GM12864 (cell line): ENCODE results near the gene EEFSEC.
A peak's percentile ranks its signal among the peaks of the same experiment; 100 is the strongest.

Source experiments
- DNase-seq: peaks from one replicate; pipeline ENCODE4 v3.0.0-alpha.2; 2011; ENCODE audit warnings: low read depth
- H3K4me3 ChIP-seq: 2 replicates; pipeline ENCODE4 v1.5.1; 2011; ENCODE audit warnings: mild to moderate bottlenecking, low read depth, low read length, control low read depth
- CTCF ChIP-seq: IDR thresholded peaks from 2 replicates; pipeline ENCODE4 v1.5.1; 2011; ENCODE audit warnings: low read depth, mild to moderate bottlenecking, moderate library complexity, low read length, control low read depth, inconsistent platforms; ENCODE audit errors: missing control alignments

Gene EEFSEC

DNA sequence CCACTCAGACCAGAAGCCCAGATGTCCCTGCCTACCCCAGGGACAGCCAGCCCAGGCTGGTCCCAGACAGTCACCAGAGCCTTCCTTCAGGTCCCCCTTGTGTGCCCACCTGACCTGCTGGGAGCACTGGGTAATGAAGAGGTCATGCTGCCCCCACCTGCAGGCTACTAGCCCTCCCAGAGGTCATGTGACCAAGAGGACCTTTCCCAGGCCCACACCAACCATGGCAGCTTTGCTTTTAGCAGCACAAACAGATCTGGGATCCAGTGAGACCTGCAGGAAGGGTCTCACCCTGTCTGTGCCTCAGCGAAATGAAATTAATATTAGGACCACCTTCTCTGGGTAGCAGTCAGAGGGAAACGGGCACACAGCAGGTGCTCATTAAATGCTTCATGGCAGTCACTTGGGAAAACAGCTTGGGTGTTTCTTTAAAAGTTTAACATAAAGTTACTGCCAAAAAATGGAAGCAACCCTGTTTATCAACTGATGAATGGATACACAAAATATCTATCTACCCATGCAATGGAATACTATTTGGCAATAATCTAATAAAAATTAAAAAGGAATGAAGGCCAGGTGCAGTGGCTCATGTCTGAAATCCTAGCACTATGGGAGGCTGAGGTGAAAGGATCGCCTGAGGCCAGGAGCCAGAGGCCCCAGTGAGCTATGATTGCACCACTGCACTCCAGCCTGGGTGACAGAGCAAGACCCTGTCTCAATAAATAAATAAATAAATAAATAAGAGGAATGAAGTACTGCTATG lies 269.7 kb downstream of the EEFSEC start:
- H3K4me3 ChIP-seq: no peak overlapping the region
- no peak for TF ChIP-seq CTCF
- DNase-seq: no peak

- no peak overlapping the region for H3K4me3 ChIP-seq
- no peak for DNase-seq
- TF ChIP-seq CTCF: no peak
These were observed 270.4 kb downstream of the EEFSEC start for GRCh38 chr3:128423525-128424147.

DNA sequence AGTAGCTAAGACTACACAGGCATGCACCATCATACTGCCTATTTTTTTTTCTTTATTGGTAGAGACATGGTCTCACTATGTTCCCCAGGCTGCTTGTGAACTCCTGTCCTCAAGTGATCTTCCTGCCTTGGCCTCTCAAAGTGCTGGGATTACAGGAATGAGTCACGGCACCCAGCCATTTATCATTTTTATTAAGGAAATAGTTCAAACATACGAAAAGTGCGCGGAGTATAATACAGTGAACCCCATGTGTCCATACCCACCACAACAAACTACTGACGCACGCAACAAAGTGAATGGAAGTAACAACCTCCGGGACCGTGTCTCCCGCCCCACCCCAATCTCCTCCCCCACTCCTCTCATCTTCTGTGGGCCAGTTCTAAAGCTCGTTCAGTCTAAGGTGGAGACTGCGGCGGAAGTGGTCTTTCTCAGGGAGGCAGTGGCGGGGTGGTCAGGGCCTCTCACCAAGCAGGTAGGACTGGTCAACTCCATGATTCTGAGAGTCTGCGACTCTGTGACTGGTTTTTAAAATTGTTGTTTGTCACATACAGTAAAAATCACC lies 271.3 kb downstream of the EEFSEC start:
- no peak for DNase-seq
- H3K4me3 ChIP-seq: no peak overlapping the region
- no peak for TF ChIP-seq CTCF

- no peak for TF ChIP-seq CTCF
- no peak for DNase-seq
- H3K4me3 ChIP-seq: no peak overlapping the region
These were observed 272.0 kb downstream of the EEFSEC start for GRCh38 chr3:128425142-128425845.

DNA sequence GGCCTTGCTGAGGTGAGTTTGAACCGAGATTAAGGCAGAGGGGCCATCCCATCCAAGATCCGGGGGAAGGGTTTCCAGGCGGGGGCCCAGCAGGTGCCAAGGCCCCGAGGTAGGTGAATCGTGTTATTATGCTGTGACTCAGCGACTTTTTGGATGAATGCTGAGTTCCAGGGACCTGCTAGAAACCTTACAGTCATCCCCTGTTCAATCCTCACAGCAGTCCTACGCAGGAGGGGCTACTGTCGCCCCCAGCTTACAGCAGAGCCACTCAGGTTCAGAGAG lies 272.5 kb downstream of the EEFSEC start:
- H3K4me3 ChIP-seq: no peak overlapping the region
- no peak for TF ChIP-seq CTCF
- no peak for DNase-seq

- TF ChIP-seq CTCF: peak; percentile 82
- DNase-seq: no peak
- H3K4me3 ChIP-seq: no peak overlapping the region
These were observed 273.0 kb downstream of the EEFSEC start for GRCh38 chr3:128426128-128426921.
